ENCODE measurements around the gene SLC41A3. TPM values are rescaled to one million over a fixed set of nuclear protein-coding genes. Genes with fewer than 3 reads are reported as not detected.

Gene SLC41A3
- total and polyA plus RNA-seq, 10 of the 15 experiments (the other 5 are each of a cell fraction or from before 2014, with no cell fraction given): 8.3 to 29.5 (median 16.7) TPM

DNA sequence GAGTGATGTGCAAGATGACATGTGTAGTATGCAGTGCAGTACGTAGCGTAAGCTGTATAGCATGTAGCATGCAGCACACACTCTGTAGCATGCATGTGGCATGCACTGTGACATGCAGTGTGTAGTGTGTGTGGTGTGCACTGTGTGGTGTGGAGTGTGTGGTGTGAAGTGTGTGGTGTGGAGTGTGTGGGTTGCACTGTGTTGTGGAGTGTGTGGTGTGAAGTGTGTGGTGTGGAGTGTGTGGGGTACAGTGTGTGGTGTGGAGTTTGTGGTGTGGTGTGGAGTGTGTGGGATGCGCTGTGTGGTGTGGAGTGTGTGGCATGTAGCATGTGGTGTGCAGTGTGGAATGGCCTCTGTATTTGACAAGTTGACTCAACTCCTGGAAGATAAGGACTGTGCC lies 75.7 kb downstream of the SLC41A3 start:
- Histone ChIP-seq H3K27ac (ENCODE audit: control insufficient read depth, insufficient read depth) (no peak overlapping the region), H3K36me3 (ENCODE audit: control insufficient read depth in 2 of 2, insufficient read depth in 2 of 2, low read length in 1 of 2) (no peaks in the 10 kb centered on the region; a peak in 1 of 4 replicates), H3K9me3 (replicated peaks; ENCODE audit: control insufficient read depth, insufficient read depth, low read length) (no peaks in the 10 kb centered on the region), H3K9ac (ENCODE audit: control insufficient read depth, insufficient read depth, low read length) (no peak overlapping the region), H2AFZ (ENCODE audit: control insufficient read depth, low read depth, low read length) (no peak overlapping the region), H3K79me2 (ENCODE audit: control insufficient read depth, insufficient read depth, low read length) (no peaks in the 10 kb centered on the region), H4K20me1 (ENCODE audit: control insufficient read depth, insufficient read depth) (no peaks in the 10 kb centered on the region), H3K4me1 (ENCODE audit: control insufficient read depth, insufficient read depth, low read length) (no peaks in the 10 kb centered on the region), H3K4me2 (ENCODE audit: control insufficient read depth, insufficient read depth) (no peak overlapping the region), H3K4me3 (no peak overlapping the region), H3K27me3 (replicated peaks in 1 of 2; ENCODE audit: control insufficient read depth in 2 of 2, insufficient read depth in 2 of 2, low read length in 1 of 2) (no peaks in the 10 kb centered on the region)
- no peak for FAIRE-seq
- no TSS peak for BruUV-seq (replicated peaks)
- ATAC-seq: no peak
- in situ Hi-C loops (cut with MboI): no loop called here
- TF ChIP-seq CHD2 (IDR thresholded peaks at IDR 0.05; ENCODE audit: borderline replicate concordance, low read depth, low read length): no peak
- no peak for TF ChIP-seq CEBPZ (IDR thresholded peaks at IDR 0.05; ENCODE audit: low read depth, low read length)
- TF ChIP-seq HDGF (IDR thresholded peaks at IDR 0.05): no peak
- TF ChIP-seq, protein P1, sequence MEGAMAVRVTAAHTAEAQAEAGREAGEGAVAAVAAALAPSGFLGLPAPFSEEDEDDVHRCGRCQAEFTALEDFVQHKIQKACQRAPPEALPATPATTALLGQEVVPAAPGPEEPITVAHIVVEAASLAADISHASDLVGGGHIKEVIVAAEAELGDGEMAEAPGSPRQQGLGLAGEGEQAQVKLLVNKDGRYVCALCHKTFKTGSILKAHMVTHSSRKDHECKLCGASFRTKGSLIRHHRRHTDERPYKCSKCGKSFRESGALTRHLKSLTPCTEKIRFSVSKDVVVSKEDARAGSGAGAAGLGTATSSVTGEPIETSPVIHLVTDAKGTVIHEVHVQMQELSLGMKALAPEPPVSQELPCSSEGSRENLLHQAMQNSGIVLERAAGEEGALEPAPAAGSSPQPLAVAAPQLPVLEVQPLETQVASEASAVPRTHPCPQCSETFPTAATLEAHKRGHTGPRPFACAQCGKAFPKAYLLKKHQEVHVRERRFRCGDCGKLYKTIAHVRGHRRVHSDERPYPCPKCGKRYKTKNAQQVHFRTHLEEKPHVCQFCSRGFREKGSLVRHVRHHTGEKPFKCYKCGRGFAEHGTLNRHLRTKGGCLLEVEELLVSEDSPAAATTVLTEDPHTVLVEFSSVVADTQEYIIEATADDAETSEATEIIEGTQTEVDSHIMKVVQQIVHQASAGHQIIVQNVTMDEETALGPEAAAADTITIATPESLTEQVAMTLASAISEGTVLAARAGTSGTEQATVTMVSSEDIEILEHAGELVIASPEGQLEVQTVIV (IDR thresholded peaks at IDR 0.05; ENCODE audit: borderline replicate concordance, partially characterized antibody): no peak
- no peak for TF ChIP-seq SPI1 (IDR thresholded peaks at IDR 0.05; ENCODE audit: borderline replicate concordance, insufficient read depth, low read depth, low read length)
- no peak for TF ChIP-seq POLR2AphosphoS5 (IDR thresholded peaks at IDR 0.05; ENCODE audit: low read length)
- no peak for TF ChIP-seq POLR2AphosphoS2 (IDR thresholded peaks at IDR 0.05; ENCODE audit: low read depth, low read length)
- TF ChIP-seq JUND (IDR thresholded peaks at IDR 0.05; ENCODE audit: low read depth, low read length): no peak
- ChIA-PET CTCF (no interaction called here), RAD21 (ENCODE audit: unreplicated experiment) (no interaction called here), POLR2A (no interaction called here), SMC1A (ENCODE audit: uncharacterized antibody, unreplicated experiment) (no interaction called here)
- 100% methylated on average over 3 of the region's 3 CpGs for WGBS (ENCODE audit: insufficient coverage, insufficient replicate concordance, low lambda C conversion rate, missing lambda C conversion rate)
- intact Hi-C loops (cut with micrococcal nuclease; ENCODE audit: unreplicated experiment): no loop called here
- no peak for DNase-seq (ENCODE audit: low read depth, low spot score)
